ENCODE measurements around the gene EIF4E.

The EIF4E gene, protein sequence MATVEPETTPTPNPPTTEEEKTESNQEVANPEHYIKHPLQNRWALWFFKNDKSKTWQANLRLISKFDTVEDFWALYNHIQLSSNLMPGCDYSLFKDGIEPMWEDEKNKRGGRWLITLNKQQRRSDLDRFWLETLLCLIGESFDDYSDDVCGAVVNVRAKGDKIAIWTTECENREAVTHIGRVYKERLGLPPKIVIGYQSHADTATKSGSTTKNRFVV

DNA sequence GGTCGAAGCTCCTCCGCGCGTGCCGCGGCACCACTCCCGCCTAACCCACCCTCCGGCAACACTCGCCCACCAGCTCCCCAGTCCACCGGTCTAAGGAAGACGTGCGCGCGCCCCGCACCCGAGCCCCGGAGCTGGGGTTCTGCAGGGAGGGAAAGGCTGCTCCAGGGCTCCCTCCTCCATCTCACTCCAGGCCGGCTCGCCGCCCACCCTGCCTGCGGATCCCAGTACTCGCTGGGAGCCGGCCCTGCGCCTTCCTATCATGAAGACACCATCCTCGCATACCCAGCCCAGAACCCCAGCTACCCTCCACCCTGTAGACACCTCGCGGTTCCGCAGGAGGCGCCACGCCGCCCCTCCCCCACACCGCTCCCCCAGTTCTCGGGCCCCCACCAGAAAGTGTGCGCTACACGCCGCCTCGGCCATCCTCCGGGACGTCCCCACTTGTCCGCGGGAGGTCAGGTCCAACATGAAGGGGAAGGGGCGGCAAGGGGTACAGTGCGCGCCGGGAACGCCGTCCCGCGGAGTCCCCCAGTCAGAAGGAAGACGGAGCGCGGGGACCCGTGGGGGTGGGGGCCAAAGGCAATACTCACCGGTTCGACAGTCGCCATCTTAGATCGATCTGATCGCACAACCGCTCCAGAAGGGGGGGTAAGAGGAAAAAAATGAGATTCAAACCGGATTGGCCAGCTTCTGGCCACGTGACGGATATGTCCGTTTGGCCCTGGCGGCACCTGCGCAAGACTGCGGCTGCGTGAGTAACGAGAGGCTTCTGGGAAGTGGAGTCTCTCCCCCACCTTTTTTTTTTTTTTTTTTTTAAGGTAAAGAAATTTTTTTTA is at the start of gene EIF4E:
EIF4E (minus strand) TSS at position 629 of the 836 bp plus-strand sequence; CDS start at position 608, 21 bp downstream.
- Histone ChIP-seq H3K4me1 (ENCODE audit: control insufficient read depth, insufficient read depth, low read length) (no peaks in the 10 kb centered on the region), H3K27ac (ENCODE audit: low read length) (no peak within 1 kb of the TSS), H3K27me3 (ENCODE audit: control insufficient read depth, insufficient read depth, low read length) (no peaks in the 10 kb centered on the region), H3K4me3 (ENCODE audit: low read length) (peak within 1 kb of the TSS; percentile 79), H3K9me3 (ENCODE audit: control insufficient read depth, insufficient read depth, low read length) (peaks cover 1% of the 10 kb centered on the region; the same call in 1 of the 2 replicates), H3K36me3 (ENCODE audit: control insufficient read depth, insufficient read depth, low read length) (no peaks in the 10 kb centered on the region; the same call in 1 of the 2 replicates)
- no CpG with 5 or more reads among the region's 68 CpGs for WGBS (ENCODE audit: insufficient coverage, insufficient read length)
- DNase-seq (ENCODE audit: low read depth, low spot score), result peak; percentile 94

DNA sequence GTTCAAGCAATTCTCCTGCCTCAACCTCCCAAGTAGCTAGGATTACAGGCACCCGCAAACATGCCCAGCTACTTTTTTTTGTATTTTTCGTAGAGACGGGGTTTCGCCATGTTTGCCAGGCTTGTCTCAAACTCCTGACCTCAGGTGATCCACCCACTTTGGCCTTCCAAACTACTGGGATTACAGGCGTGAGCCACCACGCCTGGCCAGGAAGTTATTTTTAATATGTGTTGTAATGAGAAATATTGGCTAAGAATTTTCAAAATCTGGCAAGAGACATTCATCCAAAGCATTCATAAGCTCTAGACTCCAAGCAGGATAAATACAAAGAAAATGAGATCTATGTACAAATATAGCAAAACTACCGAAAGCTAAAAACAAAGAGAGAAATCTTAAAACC is 48.6 kb upstream of the EIF4E start:
- no peaks in the 10 kb centered on the region for H3K36me3 ChIP-seq (ENCODE audit: control insufficient read depth, insufficient read depth, low read length)
- no peak overlapping the region for H3K4me3 ChIP-seq (ENCODE audit: low read length)
- no peaks in the 10 kb centered on the region for H3K27me3 ChIP-seq (ENCODE audit: control insufficient read depth, insufficient read depth, low read length)
- no peaks in the 10 kb centered on the region for H3K4me1 ChIP-seq (ENCODE audit: control insufficient read depth, insufficient read depth, low read length)
- no CpG with 5 or more reads among the region's 7 CpGs for WGBS (ENCODE audit: insufficient coverage, insufficient read length)
- no peak for DNase-seq (ENCODE audit: low read depth, low spot score)
- H3K27ac ChIP-seq (ENCODE audit: low read length), result no peak overlapping the region
- H3K9me3 ChIP-seq (ENCODE audit: control insufficient read depth, insufficient read depth, low read length), result no peaks in the 10 kb centered on the region

DNA sequence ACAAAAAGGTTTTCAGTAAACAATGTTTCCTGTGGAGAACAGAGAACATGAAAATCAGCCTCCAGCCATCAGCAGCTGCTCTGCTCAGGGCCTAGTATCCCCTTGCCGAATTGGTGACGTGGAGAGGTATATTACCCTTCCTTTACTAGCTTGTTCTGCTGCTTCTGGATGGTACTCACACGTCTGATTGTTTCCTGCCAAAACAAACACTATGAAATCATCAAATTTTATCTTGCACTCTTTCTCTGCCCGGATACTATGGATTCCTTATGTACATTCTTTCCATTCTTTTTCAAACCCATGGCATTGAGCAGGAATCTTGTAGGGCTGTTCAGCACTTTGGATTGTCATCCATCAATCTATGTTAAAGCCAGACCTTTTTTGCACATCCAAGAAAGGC is 47.8 kb upstream of the EIF4E start:
- Histone ChIP-seq H3K36me3 (ENCODE audit: control insufficient read depth, insufficient read depth, low read length) (no peaks in the 10 kb centered on the region), H3K4me3 (ENCODE audit: low read length) (no peak overlapping the region), H3K4me1 (ENCODE audit: control insufficient read depth, insufficient read depth, low read length) (no peaks in the 10 kb centered on the region), H3K9me3 (ENCODE audit: control insufficient read depth, insufficient read depth, low read length) (no peaks in the 10 kb centered on the region), H3K27ac (ENCODE audit: low read length) (no peak overlapping the region), H3K27me3 (ENCODE audit: control insufficient read depth, insufficient read depth, low read length) (no peaks in the 10 kb centered on the region)
- no CpG with 5 or more reads among the region's 4 CpGs for WGBS (ENCODE audit: insufficient coverage, insufficient read length)
- no peak for DNase-seq (ENCODE audit: low read depth, low spot score)

DNA sequence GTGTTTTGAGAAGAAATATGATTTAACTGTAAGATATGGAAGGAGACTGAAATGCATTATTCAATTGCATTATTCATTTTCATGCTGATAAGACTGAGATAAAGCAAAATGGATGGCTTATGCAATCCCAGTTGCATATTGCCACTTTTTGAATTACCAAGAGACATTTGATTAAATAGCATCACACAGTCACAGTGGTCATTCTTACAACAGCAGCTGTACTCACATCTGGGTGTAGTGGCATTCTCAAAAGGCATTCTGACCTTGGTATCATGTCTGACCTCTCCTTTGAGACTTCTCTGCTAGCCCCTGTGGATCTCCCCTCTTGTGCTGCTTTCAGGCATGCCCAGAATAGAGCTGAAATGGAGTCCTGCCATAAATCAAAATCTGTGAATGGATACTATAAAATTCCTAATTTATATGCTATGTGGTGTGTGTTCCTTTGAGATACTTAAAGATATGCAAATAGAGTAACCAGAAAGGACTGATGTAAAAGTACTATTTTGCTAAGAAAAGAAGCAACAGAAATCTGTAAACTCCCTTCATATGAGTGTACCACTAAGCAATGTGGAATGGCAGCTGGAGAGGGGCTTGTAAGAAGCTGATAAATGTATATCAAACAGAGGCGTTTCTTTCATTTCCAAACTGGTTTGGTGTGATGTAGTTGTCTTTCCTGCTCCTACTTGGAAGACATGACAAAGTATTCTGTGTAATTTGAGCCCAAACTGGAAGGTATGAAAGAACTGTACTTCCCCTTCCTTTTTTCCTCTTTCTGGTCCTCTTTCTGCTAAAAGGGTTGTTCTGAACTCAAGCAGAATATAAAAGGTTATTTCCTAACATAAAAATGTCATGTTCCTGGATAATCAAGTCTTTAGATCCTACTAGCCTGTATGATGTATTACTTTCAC is 41.2 kb upstream of the EIF4E start:
- Histone ChIP-seq H3K9me3 (ENCODE audit: control insufficient read depth, insufficient read depth, low read length) (no peaks in the 10 kb centered on the region), H3K27me3 (ENCODE audit: control insufficient read depth, insufficient read depth, low read length) (no peaks in the 10 kb centered on the region), H3K4me1 (ENCODE audit: control insufficient read depth, insufficient read depth, low read length) (no peaks in the 10 kb centered on the region; the same call in 1 of the 2 replicates), H3K4me3 (ENCODE audit: low read length) (no peak overlapping the region), H3K27ac (ENCODE audit: low read length) (no peak overlapping the region), H3K36me3 (ENCODE audit: control insufficient read depth, insufficient read depth, low read length) (no peaks in the 10 kb centered on the region)
- no peak for DNase-seq (ENCODE audit: low read depth, low spot score)
- no CpG with 5 or more reads among the region's 1 CpG for whole genome bisulfite sequencing (ENCODE audit: insufficient coverage, insufficient read length)

DNA sequence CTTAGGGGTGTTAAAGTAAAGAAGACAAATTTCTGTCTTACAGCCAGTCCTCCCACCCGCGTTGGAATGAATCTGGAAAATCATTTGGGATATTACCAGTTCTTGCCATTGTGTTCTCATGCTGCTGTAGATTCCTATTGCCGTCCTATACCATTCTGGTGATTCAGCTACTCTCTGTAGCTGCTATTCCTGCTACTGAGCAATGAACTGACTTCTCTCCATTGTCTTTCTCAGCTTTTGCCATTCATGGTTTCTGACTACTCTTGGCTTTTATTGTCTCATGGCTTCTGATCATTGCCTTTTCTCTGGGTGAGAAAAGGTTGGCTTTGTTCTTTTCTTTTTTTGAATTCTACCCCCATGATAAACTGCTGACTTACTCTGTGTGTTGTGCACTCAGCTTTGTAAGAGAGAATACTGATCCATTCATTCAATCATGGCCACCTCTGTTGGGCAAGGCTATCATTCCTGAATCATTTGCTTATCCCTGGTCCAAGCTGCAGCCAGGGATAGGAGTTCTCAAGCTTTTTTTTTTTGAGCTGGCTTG is 38.9 kb upstream of the EIF4E start:
- no peaks in the 10 kb centered on the region for H3K27me3 ChIP-seq (ENCODE audit: control insufficient read depth, insufficient read depth, low read length)
- no CpG with 5 or more reads among the region's 3 CpGs for WGBS (ENCODE audit: insufficient coverage, insufficient read length)
- H3K4me3 ChIP-seq (ENCODE audit: low read length), result no peak overlapping the region
- no peaks in the 10 kb centered on the region; the same call in 1 of the 2 replicates for H3K4me1 ChIP-seq (ENCODE audit: control insufficient read depth, insufficient read depth, low read length)
- no peaks in the 10 kb centered on the region for H3K36me3 ChIP-seq (ENCODE audit: control insufficient read depth, insufficient read depth, low read length)
- no peak overlapping the region for H3K27ac ChIP-seq (ENCODE audit: low read length)
- H3K9me3 ChIP-seq (ENCODE audit: control insufficient read depth, insufficient read depth, low read length), result no peaks in the 10 kb centered on the region
- DNase-seq (ENCODE audit: low read depth, low spot score), result no peak

DNA sequence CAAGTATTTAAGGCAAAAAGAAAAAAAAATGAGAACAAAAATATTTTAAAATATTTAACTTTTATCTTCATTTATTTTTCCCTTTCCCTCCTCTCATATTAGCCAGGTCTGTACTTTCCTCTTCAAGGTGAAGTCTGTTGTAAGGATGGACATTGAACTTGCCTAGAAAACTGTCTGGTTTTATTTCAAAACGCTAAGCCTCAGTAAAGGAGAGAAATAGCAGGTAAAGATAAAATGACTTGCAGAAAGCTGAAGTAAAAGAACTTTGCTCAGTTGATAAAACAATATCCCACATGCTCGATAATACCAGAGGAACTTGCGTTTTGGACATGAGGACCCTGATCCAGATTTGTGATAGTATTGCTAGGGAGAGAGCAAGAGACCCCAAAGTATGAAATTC is 38.0 kb upstream of the EIF4E start:
- DNase-seq (ENCODE audit: low read depth, low spot score), result no peak
- Histone ChIP-seq H3K4me1 (ENCODE audit: control insufficient read depth, insufficient read depth, low read length) (no peaks in the 10 kb centered on the region; the same call in 1 of the 2 replicates), H3K27ac (ENCODE audit: low read length) (no peak overlapping the region), H3K4me3 (ENCODE audit: low read length) (no peak overlapping the region), H3K9me3 (ENCODE audit: control insufficient read depth, insufficient read depth, low read length) (no peaks in the 10 kb centered on the region), H3K27me3 (ENCODE audit: control insufficient read depth, insufficient read depth, low read length) (no peaks in the 10 kb centered on the region), H3K36me3 (ENCODE audit: control insufficient read depth, insufficient read depth, low read length) (no peaks in the 10 kb centered on the region)
- whole genome bisulfite sequencing (ENCODE audit: insufficient coverage, insufficient read length), result no CpG with 5 or more reads among the region's 3 CpGs

DNA sequence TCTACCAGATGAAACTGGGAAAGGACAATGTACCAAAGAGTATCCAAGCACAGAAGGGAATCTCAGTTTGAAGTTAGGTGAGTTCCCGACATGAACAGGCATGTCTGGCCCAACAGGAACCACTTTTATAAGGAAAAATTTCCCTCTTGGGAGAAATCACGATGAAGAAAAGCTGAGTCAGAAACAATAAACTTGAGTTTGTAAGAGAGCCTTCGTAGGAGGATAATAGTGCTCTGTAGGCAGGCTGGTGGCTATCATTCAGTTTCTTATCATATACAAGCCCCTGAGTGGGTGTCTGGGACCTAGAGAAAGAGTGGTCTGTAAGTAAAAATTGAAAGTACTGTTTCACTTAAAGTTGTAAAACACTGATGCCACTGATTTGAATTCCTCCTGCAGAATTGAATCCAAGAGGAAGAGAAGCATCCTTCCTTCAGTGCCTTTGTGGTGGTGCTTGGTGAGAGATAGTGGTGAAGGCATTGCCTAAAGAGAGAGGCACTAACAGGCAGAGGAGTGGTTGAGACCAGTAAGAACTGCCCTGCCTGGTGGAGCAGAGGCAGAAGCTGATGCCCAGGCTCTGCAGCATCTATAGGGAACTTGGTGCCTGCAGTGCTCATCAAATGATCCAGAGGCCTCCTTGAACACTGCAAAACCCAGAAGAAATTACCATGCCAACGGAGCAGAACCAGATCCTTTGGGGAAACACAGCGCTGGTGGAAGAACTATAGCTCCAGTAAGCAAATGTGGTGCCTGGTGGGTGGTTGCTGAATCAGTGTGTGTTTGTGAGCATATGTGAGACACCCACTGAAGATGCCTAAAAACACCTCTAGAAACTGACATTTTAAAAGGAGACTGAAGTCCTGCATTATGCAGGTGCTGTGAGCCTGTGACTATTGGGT is 34.9 kb upstream of the EIF4E start:
- no CpG with 5 or more reads among the region's 5 CpGs for WGBS (ENCODE audit: insufficient coverage, insufficient read length)
- H3K9me3 ChIP-seq (ENCODE audit: control insufficient read depth, insufficient read depth, low read length), result no peaks in the 10 kb centered on the region
- no peak for DNase-seq (ENCODE audit: low read depth, low spot score)
- no peak overlapping the region for H3K27ac ChIP-seq (ENCODE audit: low read length)
- no peak overlapping the region for H3K4me3 ChIP-seq (ENCODE audit: low read length)
- no peaks in the 10 kb centered on the region for H3K4me1 ChIP-seq (ENCODE audit: control insufficient read depth, insufficient read depth, low read length)
- no peaks in the 10 kb centered on the region for H3K27me3 ChIP-seq (ENCODE audit: control insufficient read depth, insufficient read depth, low read length)
- H3K36me3 ChIP-seq (ENCODE audit: control insufficient read depth, insufficient read depth, low read length), result no peaks in the 10 kb centered on the region

DNA sequence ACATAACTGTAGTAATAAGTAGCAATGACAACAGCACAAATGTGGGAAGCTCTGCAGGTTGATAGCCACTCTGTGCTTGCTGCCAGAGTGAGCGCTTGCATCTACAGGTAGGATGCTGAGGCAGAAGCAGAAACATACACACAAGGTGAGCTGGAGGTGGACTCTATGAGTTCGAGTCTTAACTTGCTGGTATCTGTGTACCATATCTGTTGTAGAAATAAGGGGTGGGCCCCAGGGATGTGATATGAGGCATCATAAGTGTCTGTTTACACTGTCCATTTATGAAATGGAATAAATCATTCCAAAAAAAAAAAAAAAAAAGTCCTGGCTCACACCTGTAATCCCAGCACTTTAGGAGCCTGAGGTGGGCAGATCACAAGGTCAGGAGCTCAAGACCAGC is 32.8 kb upstream of the EIF4E start:
- Histone ChIP-seq H3K9me3 (ENCODE audit: control insufficient read depth, insufficient read depth, low read length) (no peaks in the 10 kb centered on the region), H3K4me3 (ENCODE audit: low read length) (no peak overlapping the region), H3K36me3 (ENCODE audit: control insufficient read depth, insufficient read depth, low read length) (no peaks in the 10 kb centered on the region), H3K27ac (ENCODE audit: low read length) (no peak overlapping the region), H3K4me1 (ENCODE audit: control insufficient read depth, insufficient read depth, low read length) (no peaks in the 10 kb centered on the region), H3K27me3 (ENCODE audit: control insufficient read depth, insufficient read depth, low read length) (no peaks in the 10 kb centered on the region)
- no peak for DNase-seq (ENCODE audit: low read depth, low spot score)
- no CpG with 5 or more reads among the region's 2 CpGs for WGBS (ENCODE audit: insufficient coverage, insufficient read length)

DNA sequence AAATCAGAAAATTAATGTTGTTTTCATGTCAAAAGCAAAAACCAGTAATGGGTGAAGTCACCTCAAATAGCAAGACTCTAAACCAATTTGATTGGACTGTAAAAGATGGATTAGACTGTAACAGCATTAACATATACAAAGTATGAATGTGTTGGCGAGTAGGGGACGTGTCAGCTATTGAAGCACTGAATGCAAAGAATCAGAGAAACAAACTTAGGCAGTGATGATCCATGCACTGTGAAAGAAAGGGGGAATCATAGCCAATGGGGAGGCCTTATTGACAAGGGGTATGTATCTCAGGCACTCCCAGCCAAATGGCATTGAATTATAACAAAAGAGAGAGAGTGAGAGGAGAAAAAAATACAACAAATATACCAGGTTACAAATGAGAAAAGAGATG is 30.5 kb upstream of the EIF4E start:
- H3K36me3 ChIP-seq (ENCODE audit: control insufficient read depth, insufficient read depth, low read length), result no peaks in the 10 kb centered on the region
- no peak overlapping the region for H3K4me3 ChIP-seq (ENCODE audit: low read length)
- no peaks in the 10 kb centered on the region for H3K9me3 ChIP-seq (ENCODE audit: control insufficient read depth, insufficient read depth, low read length)
- no peaks in the 10 kb centered on the region for H3K4me1 ChIP-seq (ENCODE audit: control insufficient read depth, insufficient read depth, low read length)
- H3K27me3 ChIP-seq (ENCODE audit: control insufficient read depth, insufficient read depth, low read length), result no peaks in the 10 kb centered on the region
- no peak for DNase-seq (ENCODE audit: low read depth, low spot score)
- WGBS (ENCODE audit: insufficient coverage, insufficient read length), result no CpG with 5 or more reads among the region's 2 CpGs
- H3K27ac ChIP-seq (ENCODE audit: low read length), result no peak overlapping the region

Data from iPS DF 6.9 (cell line).